ENCODE results near the gene TOB2.
"Not testable (repeated sequence)": the region's sequence is repeated elsewhere in the genome, so short reads cannot be mapped to it uniquely, and the experiment has no call there.

Gene TOB2

GRCh38 chr22:41406410-41406809, 40.2 kb downstream of the TOB2 start:
- POLR2A ChIA-PET = no interaction called here
- CTCF ChIA-PET = interaction anchor here (0.9 to 6.3 kb wide), 4 partner anchors 112 to 191 kb away, joined by 3 to 109 read pairs (median 4); no protein-coding TSS in a partner anchor
- no peak for DNase-seq (ENCODE audit: extremely low spot score)
- TF ChIP-seq CTCF (IDR thresholded peaks at IDR 0.05; ENCODE audit: control extremely low read depth, extremely low read depth, low read depth, missing control alignments) = no peak

GRCh38 chr22:41405588-41405987, 41.0 kb downstream of the TOB2 start:
- no peak for TF ChIP-seq CTCF (IDR thresholded peaks at IDR 0.05; ENCODE audit: control extremely low read depth, extremely low read depth, low read depth, missing control alignments)
- ChIA-PET POLR2A (interaction anchor here (0.6 kb wide), 1 partner anchor 171 kb away, joined by 5 read pairs; no protein-coding TSS in a partner anchor), CTCF (interaction anchor here (1.1 to 7.9 kb wide), 4 partner anchors 14 to 123 kb away, joined by 3 to 190 read pairs (median 72); partner anchors contain the start of gene TEF)
- peak; percentile 54 for DNase-seq (ENCODE audit: extremely low spot score)

- CTCF ChIA-PET = interaction anchor here (0.6 to 7.9 kb wide), 44 partner anchors 9 to 481 kb away, joined by 3 to 190 read pairs (median 5); partner anchors contain the start of genes PMM1, TEF and TOB2
- POLR2A ChIA-PET = interaction anchor here (1.2 to 1.4 kb wide), 2 partner anchors 22 to 43 kb away, joined by 6 read pairs; partner anchors contain the start of genes TEF and TOB2
These were observed 42.9 kb downstream of the TOB2 start for GRCh38 chr22:41403532-41404318.

GRCh38 chr22:41402851-41403250, 43.8 kb downstream of the TOB2 start:
- POLR2A ChIA-PET = interaction anchor here (0.7 kb wide), 1 partner anchor 10 kb away, joined by 3 read pairs; no protein-coding TSS in a partner anchor
- CTCF ChIA-PET = interaction anchor here (0.8 to 7.9 kb wide), 28 partner anchors 8 to 480 kb away, joined by 3 to 190 read pairs (median 6); partner anchors contain the start of genes PMM1 and TEF

More at GRCh38 chr22:41403532-41404318, 42.9 kb downstream of the TOB2 start:
- peak; percentile 95 for DNase-seq (ENCODE audit: extremely low spot score)
- TF ChIP-seq CTCF (IDR thresholded peaks at IDR 0.05; ENCODE audit: control extremely low read depth, extremely low read depth, low read depth, missing control alignments) = peak; percentile 94

GRCh38 chr22:41401781-41402648, 44.6 kb downstream of the TOB2 start:
- DNase-seq (ENCODE audit: extremely low spot score) = no peak
- TF ChIP-seq CTCF (IDR thresholded peaks at IDR 0.05; ENCODE audit: control extremely low read depth, extremely low read depth, low read depth, missing control alignments) = no peak
- ChIA-PET POLR2A (no interaction called here), CTCF (interaction anchor here (0.8 to 7.9 kb wide), 19 partner anchors 9 to 479 kb away, joined by 3 to 190 read pairs (median 7); partner anchors contain the start of genes PMM1 and TEF)

More at GRCh38 chr22:41402851-41403250, 43.8 kb downstream of the TOB2 start:
- not testable (repeated sequence) for DNase-seq (ENCODE audit: extremely low spot score)

- no peak for TF ChIP-seq CTCF (IDR thresholded peaks at IDR 0.05; ENCODE audit: control extremely low read depth, extremely low read depth, low read depth, missing control alignments)
- ChIA-PET POLR2A (no interaction called here), CTCF (interaction anchor here (1.1 to 7.9 kb wide), 5 partner anchors 9 to 130 kb away, joined by 3 to 190 read pairs (median 6); no protein-coding TSS in a partner anchor)
- no peak for DNase-seq (ENCODE audit: extremely low spot score)
These were observed 47.7 kb downstream of the TOB2 start for GRCh38 chr22:41398921-41399320.

Measured in GM10248 (cell line).